Uterus (tissue), 2 donors: ENCODE data around the gene PPP1R2.

ENCODE experiments used
- POLR2A ChIP-seq, 2 donors: fragments of 450-650 bp; IDR thresholded peaks; one replicate each; pipeline ENCODE4 v1.6.1; 2016; ENCODE audit warnings: antibody characterized with exemption in 2 of 2, mild to moderate bottlenecking in 1 of 2, moderate library complexity in 1 of 2
- TF ChIP-seq, protein P1 (sequence below), 4 experiments: fragments of 200-600 bp in 2 of 4; fragments of 450-650 bp in 2 of 4; sonication (generic) in 2 of 4; IDR thresholded peaks; one replicate each; pipeline ENCODE4 v1.5.1; 2016 to 2019; ENCODE audit warnings: antibody characterized with exemption in 4 of 4, mild to moderate bottlenecking in 2 of 4, moderate library complexity in 1 of 4

DNA sequence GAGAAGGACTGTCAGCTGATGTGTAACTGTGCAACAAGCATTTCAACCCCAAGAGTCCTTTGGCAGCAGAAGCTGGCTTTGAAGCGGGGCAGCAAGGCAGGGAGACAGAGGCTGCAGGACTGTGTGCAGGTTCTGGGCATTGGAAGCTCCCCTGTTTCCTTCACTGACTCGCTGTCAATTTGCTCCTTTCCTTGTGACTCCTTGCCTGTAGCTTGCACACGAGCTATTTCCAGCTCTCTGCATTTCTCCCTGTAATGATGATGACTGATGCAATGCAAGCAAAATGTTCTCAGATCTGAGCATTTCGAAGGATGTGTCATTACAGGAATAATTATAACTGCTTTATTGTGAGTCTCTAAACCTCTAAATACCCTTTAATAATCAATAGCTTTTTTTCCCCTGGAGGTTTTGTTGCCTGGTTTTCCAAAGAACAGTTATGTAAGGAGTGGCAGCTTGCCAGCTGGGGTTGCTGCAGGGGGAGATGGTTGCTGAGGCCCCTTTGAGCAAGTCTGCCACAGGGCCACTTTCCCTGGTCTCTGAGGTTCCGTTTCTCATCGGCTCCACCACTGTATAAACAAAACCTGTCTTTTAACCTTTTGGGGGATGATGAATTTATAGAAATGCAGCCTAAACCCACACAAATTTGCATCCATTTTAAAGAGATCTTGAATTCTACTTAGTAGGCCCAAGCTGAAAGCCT lies 37.8 kb upstream of the PPP1R2 start:
- TF ChIP-seq, protein P1, sequence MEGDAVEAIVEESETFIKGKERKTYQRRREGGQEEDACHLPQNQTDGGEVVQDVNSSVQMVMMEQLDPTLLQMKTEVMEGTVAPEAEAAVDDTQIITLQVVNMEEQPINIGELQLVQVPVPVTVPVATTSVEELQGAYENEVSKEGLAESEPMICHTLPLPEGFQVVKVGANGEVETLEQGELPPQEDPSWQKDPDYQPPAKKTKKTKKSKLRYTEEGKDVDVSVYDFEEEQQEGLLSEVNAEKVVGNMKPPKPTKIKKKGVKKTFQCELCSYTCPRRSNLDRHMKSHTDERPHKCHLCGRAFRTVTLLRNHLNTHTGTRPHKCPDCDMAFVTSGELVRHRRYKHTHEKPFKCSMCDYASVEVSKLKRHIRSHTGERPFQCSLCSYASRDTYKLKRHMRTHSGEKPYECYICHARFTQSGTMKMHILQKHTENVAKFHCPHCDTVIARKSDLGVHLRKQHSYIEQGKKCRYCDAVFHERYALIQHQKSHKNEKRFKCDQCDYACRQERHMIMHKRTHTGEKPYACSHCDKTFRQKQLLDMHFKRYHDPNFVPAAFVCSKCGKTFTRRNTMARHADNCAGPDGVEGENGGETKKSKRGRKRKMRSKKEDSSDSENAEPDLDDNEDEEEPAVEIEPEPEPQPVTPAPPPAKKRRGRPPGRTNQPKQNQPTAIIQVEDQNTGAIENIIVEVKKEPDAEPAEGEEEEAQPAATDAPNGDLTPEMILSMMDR (IDR thresholded peaks at IDR 0.05), result no peak
- no peak for TF ChIP-seq POLR2A (IDR thresholded peaks at IDR 0.05)
